Left lung (tissue), 10 donors: ENCODE results near the gene ST8SIA3. TPM values are rescaled to one million over a fixed set of nuclear protein-coding genes. Genes with fewer than 3 reads are reported as not detected.

Experiments used
- ATAC-seq: fragments of 200-7000 bp; cut with Tn5 transposase; one replicate; pipeline ENCODE4 v1.9.1; 2020; ENCODE audit warnings: moderate library complexity
- DNase-seq, 4 donors: peaks; one replicate each; pipeline ENCODE4 v3.0.0-alpha.2; 2013 to 2020
- H3K27ac ChIP-seq, 2 donors: fragments of 200-600 bp; sonication (generic) in 1 of 2; one replicate each; pipeline versions ENCODE4 v1.5.0 to v1.8.0; 2020 to 2021
- H3K27me3 ChIP-seq, 2 donors: fragments of 200-600 bp; sonication (generic) in 1 of 2; one replicate each; pipeline versions ENCODE4 v1.5.0 to v1.8.0; 2020 to 2021
- H3K36me3 ChIP-seq, 2 donors: fragments of 200-600 bp; sonication (generic) in 1 of 2; one replicate each; pipeline versions ENCODE4 v1.5.0 to v1.8.0; 2020 to 2021
- H3K4me1 ChIP-seq, 2 donors: fragments of 200-600 bp; one replicate each; pipeline ENCODE4 v1.8.0; 2021
- H3K4me3 ChIP-seq, 2 donors: fragments of 200-600 bp; sonication (generic) in 1 of 2; one replicate each; pipeline versions ENCODE4 v1.5.0 to v1.8.0; 2020 to 2021; ENCODE audit warnings: mild to moderate bottlenecking in 1 of 2
- H3K9me3 ChIP-seq, 2 donors: fragments of 200-600 bp; sonication (generic) in 1 of 2; one replicate each; pipeline versions ENCODE4 v1.5.0 to v1.8.0; 2020 to 2021
- intact Hi-C, 2 donors: fragments of 100-400 bp; cut with DNase I; formaldehyde crosslinking; loops; one replicate each; pipeline versions ENCODE4 v1.11.2 to v1.14.2; 2022
- polyA plus RNA-seq, 6 donors: library from polyadenylated mRNA; unstranded; fragments of 120-200 nt; gene quantifications; one replicate each; pipeline ENCODE4 v1.2.1, GENCODE V29; 2013; ENCODE audit not compliant: insufficient read length in 6 of 6
- total RNA-seq, 2 donors: library from RNA; stranded (reverse); fragmentation: NEBNext Ultra II Directional; extraction: Animal tissue kit (Norgen Biotek cat#: 25700); gene quantifications; one replicate each; pipeline ENCODE4 v1.2.1, GENCODE V29; 2021
- TF ChIP-seq, protein P1 (sequence below), 2 donors: fragments of 200-600 bp; sonication (generic) in 1 of 2; IDR thresholded peaks; one replicate each; pipeline versions ENCODE4 v1.5.0 to v1.8.0; 2021; ENCODE audit warnings: antibody characterized with exemption in 2 of 2
- donor health status: DM: no; HTN: yes; CAD: no.
- donor health status: DM: no; HTN: no; CAD: no.

Gene ST8SIA3
- total and polyA plus RNA-seq, 8 donors = 0.08 to 0.37 (median 0.21) TPM; not detected in 2

DNA sequence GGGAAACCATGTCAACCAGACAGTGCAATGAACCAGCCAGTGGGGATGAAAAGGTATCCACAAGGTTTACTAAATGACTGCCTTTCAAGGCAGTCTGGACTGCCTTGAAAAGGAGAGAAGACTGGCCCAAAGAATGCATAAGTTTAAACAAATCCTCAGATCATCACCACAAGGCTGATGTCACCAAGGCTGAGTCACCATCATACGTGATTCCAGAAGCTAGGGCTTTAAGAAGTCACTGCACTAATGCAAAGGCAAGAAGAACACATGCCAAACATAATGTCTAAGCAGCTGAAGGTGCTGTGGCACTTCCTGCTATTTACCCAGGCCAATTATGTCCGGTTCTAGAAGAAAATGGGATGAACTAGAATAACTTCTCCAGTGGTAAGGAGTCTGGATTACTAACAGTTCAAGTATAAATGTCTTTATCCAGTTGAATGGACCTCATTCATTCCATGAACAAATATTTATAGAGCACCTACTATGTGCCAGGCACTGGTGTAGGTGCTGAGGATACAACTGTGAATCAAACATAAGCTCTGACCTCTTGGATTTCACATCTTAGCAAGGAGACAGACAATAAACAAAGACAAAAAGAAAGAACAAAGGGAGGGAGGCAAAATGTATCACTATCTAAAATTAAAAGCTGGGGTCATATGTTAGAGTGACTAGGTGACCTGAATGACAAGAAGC, 45.2 kb downstream of the ST8SIA3 start:
- ATAC-seq = no peak
- intact Hi-C loops = no loop called here

DNA sequence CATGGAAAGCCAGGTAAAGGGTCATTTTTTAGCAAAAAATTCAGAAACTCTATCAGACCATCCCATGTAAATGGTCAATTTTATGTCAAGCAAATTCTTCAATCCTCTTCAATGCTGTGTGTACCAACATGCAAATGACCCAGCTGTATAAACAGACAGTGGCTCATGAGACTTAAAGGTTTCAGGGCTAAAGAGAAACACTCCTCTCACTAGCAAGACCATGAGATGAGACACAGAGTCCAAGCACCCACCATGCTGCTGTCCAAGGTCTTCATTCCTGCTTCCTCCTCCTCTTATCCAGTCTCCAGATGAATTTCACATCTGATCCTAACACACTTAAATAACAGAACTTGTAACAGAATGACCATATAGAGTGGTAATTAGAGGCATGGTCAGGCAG, 52.0 kb downstream of the ST8SIA3 start:
- no peak for DNase-seq

More for the DNA sequence above, 45.2 kb downstream of the ST8SIA3 start:
- Histone ChIP-seq H3K9me3 (peaks cover 0 to 3% of the 10 kb centered on the region in 2 donors), H3K4me3 (no peak overlapping the region), H3K4me1 (no peaks in the 10 kb centered on the region), H3K36me3 (no peaks in the 10 kb centered on the region), H3K27ac (no peak overlapping the region), H3K27me3 (no peaks in the 10 kb centered on the region)
- no peak for DNase-seq
- TF ChIP-seq, protein P1, sequence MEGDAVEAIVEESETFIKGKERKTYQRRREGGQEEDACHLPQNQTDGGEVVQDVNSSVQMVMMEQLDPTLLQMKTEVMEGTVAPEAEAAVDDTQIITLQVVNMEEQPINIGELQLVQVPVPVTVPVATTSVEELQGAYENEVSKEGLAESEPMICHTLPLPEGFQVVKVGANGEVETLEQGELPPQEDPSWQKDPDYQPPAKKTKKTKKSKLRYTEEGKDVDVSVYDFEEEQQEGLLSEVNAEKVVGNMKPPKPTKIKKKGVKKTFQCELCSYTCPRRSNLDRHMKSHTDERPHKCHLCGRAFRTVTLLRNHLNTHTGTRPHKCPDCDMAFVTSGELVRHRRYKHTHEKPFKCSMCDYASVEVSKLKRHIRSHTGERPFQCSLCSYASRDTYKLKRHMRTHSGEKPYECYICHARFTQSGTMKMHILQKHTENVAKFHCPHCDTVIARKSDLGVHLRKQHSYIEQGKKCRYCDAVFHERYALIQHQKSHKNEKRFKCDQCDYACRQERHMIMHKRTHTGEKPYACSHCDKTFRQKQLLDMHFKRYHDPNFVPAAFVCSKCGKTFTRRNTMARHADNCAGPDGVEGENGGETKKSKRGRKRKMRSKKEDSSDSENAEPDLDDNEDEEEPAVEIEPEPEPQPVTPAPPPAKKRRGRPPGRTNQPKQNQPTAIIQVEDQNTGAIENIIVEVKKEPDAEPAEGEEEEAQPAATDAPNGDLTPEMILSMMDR (IDR thresholded peaks at IDR 0.05) = no peak

DNA sequence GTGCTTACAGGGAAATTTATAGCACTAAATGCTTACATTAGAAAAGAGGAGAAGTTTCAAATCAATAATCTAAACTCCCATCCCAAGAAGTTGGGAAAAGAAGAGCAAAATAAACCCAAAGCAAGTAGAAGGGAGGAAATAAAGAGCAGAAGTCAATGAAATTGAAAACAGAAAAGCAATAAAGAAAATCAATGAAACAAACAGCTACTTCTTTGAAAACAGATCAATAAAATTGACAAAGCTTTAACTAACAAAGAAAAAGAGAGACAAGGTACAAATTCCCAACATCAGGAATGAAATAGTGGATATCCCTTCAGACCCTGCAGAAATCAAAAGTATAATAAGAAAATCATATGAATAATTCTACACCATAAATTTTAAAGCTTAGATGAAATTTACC, 57.3 kb downstream of the ST8SIA3 start:
- intact Hi-C loops = no loop called here
- no peak overlapping the region for H3K27ac ChIP-seq
- TF ChIP-seq, protein P1 (IDR thresholded peaks at IDR 0.05) = no peak
- DNase-seq (no peak), ATAC-seq (no peak)
- H3K4me3 ChIP-seq = no peak overlapping the region
- no peaks in the 10 kb centered on the region for H3K36me3 ChIP-seq
- peaks cover 0 to 6% of the 10 kb centered on the region in 2 donors for H3K9me3 ChIP-seq
- H3K27me3 ChIP-seq = peaks cover 0 to 19% of the 10 kb centered on the region in 2 donors
- no peaks in the 10 kb centered on the region for H3K4me1 ChIP-seq

More for the DNA sequence above, 52.0 kb downstream of the ST8SIA3 start:
- no peak for ATAC-seq
- intact Hi-C loops = no loop called here
- TF ChIP-seq, protein P1 (IDR thresholded peaks at IDR 0.05) = no peak
- Histone ChIP-seq H3K9me3 (peaks cover 0 to 5% of the 10 kb centered on the region in 2 donors), H3K36me3 (no peaks in the 10 kb centered on the region), H3K4me1 (no peaks in the 10 kb centered on the region), H3K27ac (no peak overlapping the region), H3K27me3 (peaks cover 0 to 10% of the 10 kb centered on the region in 2 donors), H3K4me3 (no peak overlapping the region)

DNA sequence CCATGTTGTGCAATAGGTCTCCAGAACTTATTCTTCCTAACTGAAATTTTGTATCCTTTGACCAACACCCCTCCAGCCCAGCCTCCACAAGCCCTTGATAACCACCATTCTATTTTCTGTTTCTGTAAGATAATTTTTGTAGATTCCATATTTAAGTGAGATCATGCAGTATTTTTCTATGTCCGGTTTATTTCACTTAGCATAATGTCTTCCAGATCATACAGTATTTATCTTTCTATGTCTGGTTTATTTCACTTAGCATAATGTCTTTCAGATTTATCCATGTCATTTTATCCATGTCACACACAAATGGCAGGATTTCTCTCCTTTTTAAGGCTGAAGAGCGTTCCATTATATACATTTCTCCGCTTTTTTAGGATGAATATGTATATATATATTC, 58.4 kb downstream of the ST8SIA3 start:
- H3K36me3 ChIP-seq = no peaks in the 10 kb centered on the region
- peaks cover 0 to 29% of the 10 kb centered on the region in 2 donors for H3K27me3 ChIP-seq
- no peak overlapping the region for H3K4me3 ChIP-seq
- ATAC-seq (no peak), DNase-seq (no peak)
- H3K9me3 ChIP-seq = peaks cover 0 to 6% of the 10 kb centered on the region in 2 donors
- H3K4me1 ChIP-seq = no peaks in the 10 kb centered on the region
- intact Hi-C loops = no loop called here
- no peak overlapping the region for H3K27ac ChIP-seq
- TF ChIP-seq, protein P1 (IDR thresholded peaks at IDR 0.05) = no peak

DNA sequence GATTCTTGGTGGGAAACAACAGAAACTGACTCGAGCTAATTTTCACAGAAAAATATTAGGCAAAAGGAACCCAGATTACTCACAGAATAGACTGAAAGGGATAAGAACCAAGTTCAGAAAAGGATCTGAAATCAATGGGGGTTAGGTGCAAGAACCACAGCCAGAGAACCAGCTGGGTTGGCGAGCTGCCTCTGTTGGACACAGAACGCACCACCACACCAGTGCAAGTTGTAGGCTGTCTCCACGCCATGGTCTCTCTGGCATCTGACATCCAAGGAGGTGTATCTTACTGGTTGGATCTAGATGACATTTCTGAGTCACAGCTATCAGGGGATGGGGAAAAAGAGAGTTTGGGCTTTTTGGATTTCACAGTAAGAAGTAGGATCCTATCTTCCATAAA, 64.2 kb downstream of the ST8SIA3 start:
- Histone ChIP-seq H3K9me3 (peaks cover 0 to 6% of the 10 kb centered on the region in 2 donors), H3K4me3 (no peak overlapping the region), H3K36me3 (no peaks in the 10 kb centered on the region), H3K27me3 (peaks cover 0 to 57% of the 10 kb centered on the region in 2 donors), H3K27ac (no peak overlapping the region), H3K4me1 (no peaks in the 10 kb centered on the region)
- TF ChIP-seq, protein P1 (IDR thresholded peaks at IDR 0.05) = no peak
- intact Hi-C loops = no loop called here
- DNase-seq (no peak), ATAC-seq (no peak)

Other genes starting within 250 kb of the ST8SIA3 start
- not detected for gene BOD1L2, start 205.5 kb upstream of the ST8SIA3 start, total RNA-seq
- gene BOD1L2, start 205.5 kb upstream of the ST8SIA3 start, polyA plus RNA-seq = not detected
- gene ONECUT2, start 82.8 kb downstream of the ST8SIA3 start, total RNA-seq = under 1 TPM; 0.06 to 0.26 TPM
- under 1 TPM; 0.03 to 0.13 (median 0.05) TPM for gene ONECUT2, start 82.8 kb downstream of the ST8SIA3 start, polyA plus RNA-seq
- 10 to 100 TPM; 18.7 to 27.9 TPM for gene FECH, start 234.1 kb downstream of the ST8SIA3 start, total RNA-seq
- 10 to 100 TPM; 22.7 to 33.3 (median 31.1) TPM for gene FECH, start 234.1 kb downstream of the ST8SIA3 start, polyA plus RNA-seq